Measurements from ENCODE around the gene WRAP53. TPM values are rescaled to one million over a fixed set of nuclear protein-coding genes. Genes with fewer than 3 reads are reported as not detected.

Gene WRAP53
- total RNA-seq, 1 donor = 7.4 TPM

DNA sequence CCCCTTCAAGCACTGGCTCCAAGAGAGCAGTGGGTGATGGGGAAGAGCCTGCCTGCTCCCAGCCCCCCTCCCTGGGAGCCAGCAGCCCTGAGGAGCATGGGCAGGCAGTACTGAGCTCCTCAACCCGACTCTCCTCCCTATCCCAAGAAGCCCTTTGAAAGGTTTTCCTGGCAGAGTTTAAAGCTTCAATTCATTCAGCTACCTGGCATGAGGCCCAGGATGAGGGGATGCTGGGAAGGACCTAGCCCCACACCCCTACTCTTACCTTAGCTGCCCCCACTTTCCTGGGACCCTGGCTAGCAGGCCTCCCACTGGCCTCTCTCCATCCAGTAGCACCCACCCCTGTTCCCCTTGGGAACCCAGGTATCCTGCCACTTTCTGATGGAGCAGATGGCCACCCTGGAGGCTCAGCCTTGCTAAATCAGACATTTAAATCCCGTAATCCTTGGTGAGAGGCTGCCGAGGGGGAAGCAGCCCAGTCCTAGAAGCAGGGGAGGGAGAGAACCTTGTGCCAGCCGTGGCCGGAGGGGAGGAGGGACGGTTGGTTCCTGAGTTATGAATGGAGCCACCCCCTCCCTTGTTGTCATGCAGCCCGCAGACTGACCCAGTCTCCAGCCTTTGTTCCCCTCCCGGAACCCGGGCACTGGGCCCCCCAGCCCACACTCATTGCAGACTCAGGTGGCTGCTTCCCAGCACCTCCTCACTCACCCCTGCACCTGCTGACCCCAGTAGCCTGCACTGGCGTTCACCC lies 20.4 kb upstream of the WRAP53 start:
- no peak overlapping the region for H3K4me3 ChIP-seq (ENCODE audit: low read depth, low read length)
- no peak for DNase-seq (ENCODE audit: low read depth)
- TF ChIP-seq CTCF (IDR thresholded peaks at IDR 0.05; ENCODE audit: insufficient read depth, low read length) = no peak

DNA sequence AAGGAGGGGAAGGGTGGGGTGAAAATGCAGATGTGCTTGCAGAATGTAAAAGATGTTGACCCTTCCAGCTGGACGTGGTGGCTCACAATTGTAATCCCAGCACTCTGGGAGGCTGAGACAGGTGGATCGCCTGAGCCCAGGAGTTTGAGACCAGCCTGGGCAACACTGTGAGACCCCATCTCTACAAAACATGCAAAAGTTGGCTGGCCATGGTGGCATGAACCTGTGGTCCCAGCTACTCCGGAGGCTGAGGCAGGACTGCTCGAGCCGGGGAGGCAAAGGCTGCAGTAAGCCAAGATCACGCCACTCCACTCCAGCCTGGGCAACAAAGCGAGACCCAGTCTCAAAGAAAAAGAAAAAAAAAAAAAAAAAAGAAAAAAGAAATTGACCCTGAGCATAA lies 19.8 kb upstream of the WRAP53 start:
- TF ChIP-seq CTCF (IDR thresholded peaks at IDR 0.05; ENCODE audit: insufficient read depth, low read length) = no peak
- no peak overlapping the region for H3K4me3 ChIP-seq (ENCODE audit: low read depth, low read length)
- DNase-seq (ENCODE audit: low read depth) = no peak

- H3K4me3 ChIP-seq (ENCODE audit: low read depth, low read length) = no peak overlapping the region
- DNase-seq (ENCODE audit: low read depth) = no peak
- peak; percentile 36 for TF ChIP-seq CTCF (IDR thresholded peaks at IDR 0.05; ENCODE audit: insufficient read depth, low read length)
Measured at GRCh38 chr17:7673239-7673638, 15.0 kb upstream of the WRAP53 start.

DNA sequence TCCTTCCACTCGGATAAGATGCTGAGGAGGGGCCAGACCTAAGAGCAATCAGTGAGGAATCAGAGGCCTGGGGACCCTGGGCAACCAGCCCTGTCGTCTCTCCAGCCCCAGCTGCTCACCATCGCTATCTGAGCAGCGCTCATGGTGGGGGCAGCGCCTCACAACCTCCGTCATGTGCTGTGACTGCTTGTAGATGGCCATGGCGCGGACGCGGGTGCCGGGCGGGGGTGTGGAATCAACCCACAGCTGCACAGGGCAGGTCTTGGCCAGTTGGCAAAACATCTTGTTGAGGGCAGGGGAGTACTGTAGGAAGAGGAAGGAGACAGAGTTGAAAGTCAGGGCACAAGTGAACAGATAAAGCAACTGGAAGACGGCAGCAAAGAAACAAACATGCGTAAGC lies 13.3 kb upstream of the WRAP53 start:
- TF ChIP-seq CTCF (IDR thresholded peaks at IDR 0.05; ENCODE audit: insufficient read depth, low read length) = no peak
- DNase-seq (ENCODE audit: low read depth) = no peak
- H3K4me3 ChIP-seq (ENCODE audit: low read depth, low read length) = no peak overlapping the region

- no peak for TF ChIP-seq CTCF (IDR thresholded peaks at IDR 0.05; ENCODE audit: insufficient read depth, low read length)
- H3K4me3 ChIP-seq (ENCODE audit: low read depth, low read length) = no peak overlapping the region
- no peak for DNase-seq (ENCODE audit: low read depth)
Measured at GRCh38 chr17:7676533-7676932, 11.7 kb upstream of the WRAP53 start.

- H3K4me3 ChIP-seq (ENCODE audit: low read depth, low read length) = no peak overlapping the region
- no peak for TF ChIP-seq CTCF (IDR thresholded peaks at IDR 0.05; ENCODE audit: insufficient read depth, low read length)
- DNase-seq (ENCODE audit: low read depth) = no peak
Measured at GRCh38 chr17:7677388-7678067, 10.7 kb upstream of the WRAP53 start.

Measured in fibroblast of the aortic adventitia (primary cell).